GM12874 (cell line): ENCODE data around the gene TTC28.

Source experiments
- TF ChIP-seq, protein P1 (sequence below): IDR thresholded peaks from 2 replicates; pipeline ENCODE4 v1.5.1; 2011; ENCODE audit warnings: low read depth, mild to moderate bottlenecking, control low read depth, low read length, moderate library complexity; ENCODE audit not compliant: insufficient read depth

The TTC28 gene

DNA sequence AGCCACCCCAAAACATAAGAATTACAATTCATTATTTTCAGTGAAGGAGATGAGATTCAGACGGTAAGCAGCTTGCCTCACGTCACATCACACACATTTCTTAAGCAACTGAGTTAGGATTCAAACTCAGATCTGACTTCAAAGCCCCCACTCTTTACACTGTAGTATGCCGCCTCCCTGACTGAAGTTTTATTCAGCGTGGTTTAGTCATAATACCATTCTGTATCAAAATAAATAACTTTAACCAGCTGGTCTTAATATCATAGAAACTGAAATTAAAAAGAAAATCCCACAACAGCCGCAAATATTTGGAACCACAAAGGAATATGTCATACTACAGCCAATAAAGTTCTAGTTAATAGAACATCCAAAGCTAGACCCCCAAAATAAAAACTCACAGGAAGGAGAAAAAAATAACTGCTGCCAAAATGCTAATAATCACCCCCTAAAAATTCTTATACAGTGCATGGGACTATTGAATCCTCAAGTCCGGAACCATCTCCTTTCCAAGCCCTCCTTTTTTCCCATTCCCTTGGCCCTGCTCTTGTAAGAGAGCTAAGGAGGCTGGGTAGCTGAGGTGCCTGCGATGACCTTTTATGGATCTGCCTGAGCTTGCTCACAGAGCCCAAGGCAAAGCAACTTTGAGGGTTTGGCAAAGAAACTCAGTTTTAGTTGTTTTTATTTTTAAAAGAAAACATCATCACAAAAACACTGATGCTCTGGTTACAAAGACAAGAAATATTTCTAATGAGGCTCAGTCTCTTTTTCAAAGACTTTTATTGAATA, 334.5 kb downstream of the TTC28 start:
- TF ChIP-seq, protein P1, sequence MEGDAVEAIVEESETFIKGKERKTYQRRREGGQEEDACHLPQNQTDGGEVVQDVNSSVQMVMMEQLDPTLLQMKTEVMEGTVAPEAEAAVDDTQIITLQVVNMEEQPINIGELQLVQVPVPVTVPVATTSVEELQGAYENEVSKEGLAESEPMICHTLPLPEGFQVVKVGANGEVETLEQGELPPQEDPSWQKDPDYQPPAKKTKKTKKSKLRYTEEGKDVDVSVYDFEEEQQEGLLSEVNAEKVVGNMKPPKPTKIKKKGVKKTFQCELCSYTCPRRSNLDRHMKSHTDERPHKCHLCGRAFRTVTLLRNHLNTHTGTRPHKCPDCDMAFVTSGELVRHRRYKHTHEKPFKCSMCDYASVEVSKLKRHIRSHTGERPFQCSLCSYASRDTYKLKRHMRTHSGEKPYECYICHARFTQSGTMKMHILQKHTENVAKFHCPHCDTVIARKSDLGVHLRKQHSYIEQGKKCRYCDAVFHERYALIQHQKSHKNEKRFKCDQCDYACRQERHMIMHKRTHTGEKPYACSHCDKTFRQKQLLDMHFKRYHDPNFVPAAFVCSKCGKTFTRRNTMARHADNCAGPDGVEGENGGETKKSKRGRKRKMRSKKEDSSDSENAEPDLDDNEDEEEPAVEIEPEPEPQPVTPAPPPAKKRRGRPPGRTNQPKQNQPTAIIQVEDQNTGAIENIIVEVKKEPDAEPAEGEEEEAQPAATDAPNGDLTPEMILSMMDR, result no peak

GRCh38 chr22:28341001-28341400, 338.6 kb downstream of the TTC28 start:
- TF ChIP-seq, protein P1, result no peak

DNA sequence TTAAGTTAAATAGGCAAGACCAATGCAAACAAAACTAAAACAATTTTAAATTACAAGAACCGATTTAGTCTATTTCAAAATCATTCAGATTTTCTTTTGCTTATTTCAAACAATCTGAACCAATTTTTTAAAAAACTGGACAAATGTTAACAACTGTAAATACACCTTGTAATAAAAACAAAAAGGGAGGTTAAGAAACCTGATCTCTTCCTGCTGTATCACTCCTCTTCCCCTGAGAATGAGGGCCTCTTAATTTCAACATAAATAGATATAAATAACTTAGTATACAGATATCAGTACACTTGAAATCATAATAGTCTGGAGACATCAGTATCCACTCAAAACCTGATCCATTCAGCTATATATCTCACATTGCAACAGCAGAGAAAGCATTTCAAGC, 346.6 kb downstream of the TTC28 start:
- TF ChIP-seq, protein P1, result no peak

DNA sequence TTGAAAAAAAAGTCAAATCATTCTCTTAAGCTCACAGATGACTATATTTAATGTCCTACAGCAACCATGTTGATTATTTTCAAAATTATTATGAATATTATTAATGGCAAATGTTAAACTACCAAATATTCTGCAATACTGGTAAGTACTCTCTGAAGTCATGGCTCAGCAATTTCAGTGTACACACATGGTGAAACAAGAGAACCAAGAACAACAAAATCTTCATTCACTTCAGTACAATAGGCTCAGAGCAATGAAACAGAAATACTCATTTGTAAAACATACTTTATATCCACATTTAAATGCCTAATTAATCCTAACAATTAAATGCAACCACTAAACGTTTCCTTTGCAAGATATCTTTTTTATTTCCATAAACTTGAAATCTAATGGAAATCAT, 347.2 kb downstream of the TTC28 start:
- TF ChIP-seq, protein P1, result no peak

- TF ChIP-seq, protein P1, result no peak
Measured at GRCh38 chr22:28331695-28332094, 347.9 kb downstream of the TTC28 start.

DNA sequence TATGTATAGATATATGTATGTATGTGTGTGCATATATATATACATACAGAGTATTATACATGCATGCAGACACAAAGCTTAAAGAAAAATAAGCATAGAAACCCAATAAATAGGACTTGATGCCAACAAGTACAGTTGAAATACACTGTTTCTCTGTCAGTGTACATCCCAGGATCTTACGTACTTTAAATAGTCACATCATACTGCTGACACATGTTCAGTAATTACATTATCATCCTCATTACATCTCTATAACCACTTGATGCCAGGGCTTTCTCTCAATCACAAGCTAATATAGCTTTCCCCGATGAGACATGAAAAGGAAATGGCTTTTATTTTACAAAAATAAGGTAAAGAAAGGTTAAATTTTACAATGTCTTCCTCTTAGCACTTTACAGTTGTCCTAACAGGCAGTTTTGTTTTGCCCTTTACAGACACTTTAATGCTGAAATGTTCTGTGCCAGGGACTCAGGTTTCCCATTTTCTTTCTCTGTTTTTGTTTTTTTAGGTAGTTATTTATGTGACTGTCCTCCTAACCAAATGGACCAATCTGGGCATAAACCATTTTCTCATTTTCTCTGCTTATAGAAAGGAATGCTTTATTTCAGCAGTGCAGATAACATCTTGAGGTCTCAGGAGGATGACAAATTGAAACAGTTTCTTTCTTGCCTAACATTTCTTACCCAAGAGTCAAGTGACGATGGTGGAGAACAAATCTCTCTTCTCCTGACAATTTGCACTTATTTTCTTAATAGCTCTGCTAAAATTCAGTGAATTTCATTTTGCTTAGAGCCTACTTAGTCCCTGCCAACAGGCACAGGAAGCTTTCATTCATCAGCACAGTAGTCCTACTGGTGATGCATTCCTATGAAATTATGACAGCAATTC, 350.2 kb downstream of the TTC28 start:
- TF ChIP-seq, protein P1, result no peak

- TF ChIP-seq, protein P1, result no peak
Measured at GRCh38 chr22:28328756-28329155, 350.9 kb downstream of the TTC28 start.
